Iris pigment epithelial cell (primary cell): Measurements from ENCODE around the gene TACC2.
"Not testable (repeated sequence)": the region's sequence is repeated elsewhere in the genome, so short reads cannot be mapped to it uniquely, and the experiment has no call there.

Source experiments
- DNase-seq: peaks from one replicate; pipeline ENCODE4 v3.0.0-alpha.2; 2011; ENCODE audit warnings: low read depth

Gene TACC2

DNA sequence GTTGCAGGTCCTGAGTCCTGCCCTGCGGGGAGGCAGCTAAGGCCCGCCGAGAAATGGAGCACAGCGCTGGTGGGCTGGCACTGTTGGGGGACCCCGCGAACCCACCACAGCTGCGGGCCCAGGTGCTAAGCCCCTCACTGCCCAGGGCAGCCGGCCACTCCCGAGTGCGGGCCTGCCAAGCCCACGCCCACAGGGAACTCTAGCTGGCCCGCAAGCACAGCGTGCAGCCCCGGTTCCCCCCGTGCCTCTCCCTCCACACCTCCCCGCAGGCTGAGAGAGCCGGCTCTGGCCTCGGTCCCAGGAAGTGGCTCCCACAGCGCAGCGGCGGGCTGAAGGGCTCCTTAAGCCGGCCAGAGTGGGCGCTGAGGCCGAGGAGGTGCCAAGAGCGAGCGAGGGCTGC lies 10.5 kb upstream of the TACC2 start:
- DNase-seq: no peak

DNA sequence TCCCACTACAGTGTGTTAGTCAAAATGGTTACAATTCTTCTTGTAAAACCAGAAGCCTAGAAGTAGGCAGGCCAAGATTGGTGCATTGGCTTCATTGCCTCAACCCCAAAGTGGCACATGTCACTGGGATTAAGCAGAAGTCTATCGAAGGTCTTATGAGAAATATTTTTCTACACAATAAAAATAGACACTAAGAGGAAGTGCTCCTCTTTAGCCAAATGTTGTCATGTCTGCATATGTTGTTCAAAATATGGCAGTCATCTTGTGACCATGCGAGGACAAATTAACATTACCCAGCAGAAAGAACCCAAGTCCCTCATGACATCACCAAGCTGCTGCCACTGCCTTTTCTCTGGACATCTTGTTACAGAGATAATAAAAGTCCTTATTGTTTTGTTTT lies 7.6 kb upstream of the TACC2 start:
- DNase-seq: no peak

DNA sequence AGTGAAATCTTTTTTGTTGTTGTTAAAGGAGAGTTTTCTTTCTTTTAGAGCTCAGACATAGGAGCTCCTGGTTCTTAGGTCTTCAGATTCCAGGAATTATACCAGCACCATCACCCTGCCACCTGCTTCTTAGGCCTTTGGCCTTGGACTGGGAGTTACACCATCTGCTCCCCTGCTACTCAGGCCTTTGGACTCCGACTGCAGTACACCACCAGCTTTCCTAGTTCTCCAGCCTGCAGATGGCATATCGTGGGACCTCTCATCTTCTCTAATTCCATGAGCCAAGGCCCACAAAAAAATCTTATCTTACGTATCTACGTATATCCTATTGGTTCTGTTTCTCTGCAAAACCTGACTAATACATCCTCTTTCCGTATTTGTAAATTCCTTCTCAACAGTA lies 5.1 kb upstream of the TACC2 start:
- no peak for DNase-seq

DNA sequence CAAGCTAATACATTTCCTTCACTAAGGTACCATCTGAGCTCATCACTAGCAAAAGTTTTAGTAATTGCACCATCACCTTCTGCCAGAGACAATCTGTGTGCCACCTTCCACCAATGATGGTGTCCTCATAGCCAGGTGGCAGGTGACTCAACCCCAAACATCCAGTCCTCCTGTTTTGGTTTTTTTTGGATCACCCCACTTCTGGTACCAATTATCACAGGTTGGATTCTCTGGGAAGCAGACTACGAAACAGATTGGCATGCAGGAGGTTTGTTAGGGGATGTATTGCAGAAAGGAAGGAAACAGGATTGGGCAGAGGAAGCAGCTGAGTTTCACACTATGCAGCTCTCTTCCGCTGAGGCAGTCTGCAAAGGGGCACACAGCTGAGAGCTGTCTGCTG lies 4.5 kb upstream of the TACC2 start:
- DNase-seq: no peak

DNA sequence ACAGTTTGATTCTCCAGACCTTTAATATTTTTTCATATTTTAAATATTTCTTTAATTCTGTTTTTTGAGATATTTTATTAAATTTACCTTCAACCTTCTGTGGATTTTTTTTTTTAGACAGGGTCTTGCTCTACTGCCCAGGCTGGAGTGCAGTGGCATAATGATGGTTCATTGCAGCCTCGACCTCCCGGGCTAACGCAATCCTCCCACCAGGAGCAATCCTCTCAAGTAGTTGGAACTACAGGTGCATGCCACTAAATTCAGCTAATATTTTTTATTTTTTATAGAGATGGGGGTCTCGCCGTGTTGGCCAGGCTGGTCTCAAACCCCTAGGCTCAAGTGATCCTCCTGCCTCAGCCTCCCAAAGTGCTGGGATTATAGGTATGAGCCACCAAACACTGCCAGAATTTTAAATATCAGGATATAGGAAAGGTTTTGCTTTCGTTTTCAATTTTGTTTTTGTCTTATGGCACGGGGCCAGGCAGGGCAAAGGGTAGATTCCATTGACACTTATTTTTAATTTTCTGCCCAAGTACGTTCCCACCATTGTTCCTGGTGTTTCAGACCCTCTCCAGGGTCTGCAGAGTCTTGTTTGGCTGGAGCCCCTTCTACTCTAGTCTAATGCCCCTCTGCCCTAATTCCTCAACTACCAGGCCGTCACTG lies 1.2 kb downstream of the TACC2 start:
- no peak for DNase-seq

DNA sequence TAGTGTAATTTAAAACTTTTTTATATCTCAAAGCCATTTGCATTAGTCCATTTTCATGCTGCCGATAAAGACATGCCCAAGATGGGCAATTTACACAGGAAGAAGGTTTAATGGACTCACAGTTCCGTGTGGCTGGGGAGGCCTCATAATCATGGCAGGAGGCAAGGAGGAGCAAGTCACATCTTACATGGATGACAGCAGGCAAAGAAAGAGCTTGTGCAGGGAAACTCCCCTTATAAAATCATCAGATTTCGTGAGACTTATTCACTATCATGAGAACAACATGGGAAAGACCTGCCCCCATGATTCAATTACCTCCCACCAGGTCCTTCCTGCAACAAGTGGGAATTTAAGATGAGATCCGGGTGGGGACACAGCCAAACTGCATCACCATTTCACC lies 2.8 kb downstream of the TACC2 start:
- not testable (repeated sequence) for DNase-seq

DNA sequence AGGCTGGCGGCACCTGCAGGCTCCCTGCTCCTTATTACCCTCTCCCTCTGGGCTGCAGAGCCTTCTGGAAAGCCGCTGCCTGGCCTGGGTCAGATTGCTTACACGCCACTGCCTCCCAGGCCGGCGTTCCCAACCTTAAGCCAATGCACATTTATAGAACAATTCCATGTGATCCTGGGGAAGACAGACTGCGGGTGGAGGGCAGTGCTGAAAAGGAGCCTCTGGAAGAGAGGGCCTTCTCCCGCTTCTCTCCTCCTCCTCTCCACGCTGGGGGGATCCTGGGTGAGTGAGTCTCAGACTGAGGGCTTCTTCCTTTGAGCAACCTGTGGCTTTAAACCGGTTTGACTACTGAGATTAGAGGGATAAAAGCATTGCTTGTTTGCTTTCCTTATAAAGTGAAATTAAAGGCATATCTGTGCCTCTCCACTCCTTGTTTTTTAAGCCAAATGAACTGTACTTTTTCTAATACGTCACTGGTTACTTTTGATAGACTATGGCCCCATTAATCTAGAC lies 5.5 kb downstream of the TACC2 start:
- peak; percentile 8 for DNase-seq

DNA sequence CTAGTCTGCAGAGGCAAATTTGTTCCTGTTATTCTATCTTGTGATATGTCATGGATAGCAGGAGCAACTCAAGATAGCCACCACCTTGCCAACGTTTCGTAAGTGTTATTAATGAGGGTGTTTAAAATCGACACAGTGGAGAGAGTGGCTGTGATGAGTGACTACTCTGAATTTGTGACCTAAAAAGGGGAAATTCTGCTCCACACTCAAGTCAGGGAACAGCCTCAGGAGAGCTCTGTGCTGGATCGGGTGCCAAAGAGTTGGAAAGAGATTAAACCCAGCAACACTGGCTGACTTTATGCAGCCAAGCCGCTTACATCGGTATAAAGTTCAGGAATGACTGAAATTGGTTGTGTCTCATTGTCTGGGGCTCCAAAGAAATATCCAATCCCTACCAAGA lies 9.5 kb downstream of the TACC2 start:
- DNase-seq: no peak

DNA sequence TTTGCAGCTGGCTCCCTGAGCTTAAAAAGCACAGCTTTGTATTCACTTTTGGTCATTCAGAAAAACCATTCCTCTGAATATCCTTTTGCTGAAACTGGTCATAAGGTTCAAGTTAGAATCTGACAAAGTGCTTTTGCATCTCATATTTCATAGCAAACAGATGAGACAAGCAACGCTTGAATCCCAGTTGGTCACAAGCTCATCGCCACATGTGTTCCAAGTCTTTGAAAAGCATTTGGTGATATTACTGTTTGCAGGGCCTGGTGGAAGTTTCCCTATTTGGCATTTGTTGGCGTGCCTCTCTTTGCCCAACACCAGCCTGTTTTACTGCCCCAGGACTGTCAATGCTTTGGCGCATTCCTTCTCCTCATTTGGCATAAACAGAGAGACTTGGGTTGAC lies 10.3 kb downstream of the TACC2 start:
- no peak for DNase-seq

DNA sequence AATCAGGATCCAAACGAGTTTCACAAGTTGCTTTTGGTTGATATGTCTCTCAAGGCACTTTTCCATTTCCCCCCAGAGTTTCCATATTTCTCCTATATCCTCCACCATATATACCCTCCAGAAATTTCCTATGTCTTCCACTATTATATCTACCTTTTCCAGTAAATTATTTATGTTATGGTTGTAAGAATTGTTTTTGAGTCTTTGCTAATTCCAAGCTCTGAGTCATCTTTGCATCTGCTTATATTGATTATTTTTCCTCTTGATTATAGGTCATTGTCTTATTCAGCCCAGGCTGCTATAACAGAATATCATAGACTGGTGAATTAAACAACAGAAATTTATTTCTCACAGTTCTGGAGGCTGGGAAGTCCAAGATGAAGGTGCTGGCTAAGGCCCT lies 12.7 kb downstream of the TACC2 start:
- no peak for DNase-seq

DNA sequence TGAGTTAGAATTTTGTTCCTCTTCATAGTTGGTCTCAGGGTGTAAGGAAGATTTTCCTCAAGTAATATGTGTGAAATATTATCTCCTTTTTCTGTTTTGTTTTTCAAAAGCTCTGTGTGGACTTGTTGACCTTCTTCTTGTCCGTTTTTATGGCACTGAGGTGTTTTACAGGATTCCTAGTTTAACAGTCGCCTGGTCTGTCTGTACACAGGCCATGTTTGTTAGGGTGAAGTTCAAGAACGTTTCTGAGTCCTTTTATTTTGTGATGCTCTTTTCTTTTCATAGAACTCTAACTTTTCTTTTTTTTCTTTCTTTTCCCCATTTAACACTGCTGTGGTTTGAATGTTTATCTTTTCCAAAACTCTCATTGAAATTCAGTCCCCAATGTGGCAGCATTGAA lies 18.5 kb downstream of the TACC2 start:
- DNase-seq: no peak

DNA sequence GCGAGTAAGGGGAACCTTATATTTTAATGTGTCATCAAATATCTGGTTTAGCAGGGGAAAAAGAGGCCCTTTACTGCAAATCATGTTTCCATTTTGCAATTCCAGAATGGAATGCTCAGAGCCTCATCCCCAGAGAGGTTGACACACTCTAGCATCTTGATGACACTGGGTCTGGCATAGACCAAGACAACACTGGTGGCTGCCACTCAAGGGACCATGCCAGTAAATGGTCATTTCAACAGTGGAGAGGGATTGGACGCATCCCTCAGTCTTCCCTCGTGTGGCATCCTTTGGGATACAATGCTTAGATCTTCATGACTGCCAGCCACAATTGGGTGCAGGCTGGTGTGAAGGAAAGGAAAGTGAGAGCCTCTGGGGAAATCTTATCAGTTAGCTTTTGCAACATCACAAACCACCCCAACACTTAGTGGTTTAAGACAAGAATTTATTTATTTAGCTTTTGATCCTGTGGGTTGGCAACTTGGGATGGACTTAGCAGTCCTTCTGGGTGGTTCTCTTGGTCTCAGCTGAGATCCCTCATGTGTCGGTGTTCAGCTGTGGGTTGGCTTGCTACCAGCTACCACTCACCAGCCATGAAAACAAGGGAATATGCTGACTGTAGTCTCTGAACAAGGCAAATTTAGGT lies 21.6 kb downstream of the TACC2 start:
- DNase-seq: peak; percentile 54

DNA sequence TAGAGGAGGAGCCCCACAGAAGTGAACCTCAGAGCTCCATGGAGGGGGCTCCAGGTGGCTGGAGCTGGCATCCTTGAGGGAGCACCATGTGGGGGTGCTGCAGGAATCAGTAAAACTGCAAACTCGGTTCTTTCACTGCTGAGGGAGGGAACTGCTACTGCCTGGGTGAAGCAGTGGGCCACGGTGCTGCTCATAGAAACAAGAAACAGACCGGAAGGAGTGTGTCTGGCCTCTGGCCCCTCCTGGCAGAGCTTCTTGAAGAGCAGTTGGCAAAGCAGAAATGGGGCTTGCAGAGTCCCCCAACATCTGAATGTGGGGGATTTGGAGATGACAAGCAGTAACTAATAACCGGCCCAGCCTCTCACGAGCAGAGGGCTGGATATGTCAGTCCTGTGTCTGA lies 23.8 kb downstream of the TACC2 start:
- no peak for DNase-seq

DNA sequence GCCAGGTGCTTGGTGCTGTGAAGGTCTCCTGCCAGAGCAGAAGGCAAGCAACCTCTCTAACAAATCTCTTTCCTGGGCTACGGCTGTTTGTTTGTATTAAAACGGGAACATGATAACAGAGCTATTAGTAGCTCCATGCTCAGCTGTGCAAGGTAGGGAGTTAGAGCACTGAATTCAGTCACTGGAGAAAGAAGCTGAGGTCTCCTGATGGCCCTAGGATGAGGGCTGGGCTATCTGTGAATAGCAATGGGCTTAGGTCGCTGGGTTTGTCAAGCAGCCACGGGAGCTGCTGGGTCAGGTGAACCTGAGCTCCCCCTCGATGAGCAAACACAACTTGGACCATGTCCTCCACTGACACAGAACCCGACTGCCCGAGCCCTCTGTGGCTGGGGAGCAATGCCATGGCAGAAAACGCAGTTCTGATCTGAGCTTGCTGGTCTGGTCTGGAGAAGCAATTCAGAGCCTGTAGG lies 24.4 kb downstream of the TACC2 start:
- no peak for DNase-seq

DNA sequence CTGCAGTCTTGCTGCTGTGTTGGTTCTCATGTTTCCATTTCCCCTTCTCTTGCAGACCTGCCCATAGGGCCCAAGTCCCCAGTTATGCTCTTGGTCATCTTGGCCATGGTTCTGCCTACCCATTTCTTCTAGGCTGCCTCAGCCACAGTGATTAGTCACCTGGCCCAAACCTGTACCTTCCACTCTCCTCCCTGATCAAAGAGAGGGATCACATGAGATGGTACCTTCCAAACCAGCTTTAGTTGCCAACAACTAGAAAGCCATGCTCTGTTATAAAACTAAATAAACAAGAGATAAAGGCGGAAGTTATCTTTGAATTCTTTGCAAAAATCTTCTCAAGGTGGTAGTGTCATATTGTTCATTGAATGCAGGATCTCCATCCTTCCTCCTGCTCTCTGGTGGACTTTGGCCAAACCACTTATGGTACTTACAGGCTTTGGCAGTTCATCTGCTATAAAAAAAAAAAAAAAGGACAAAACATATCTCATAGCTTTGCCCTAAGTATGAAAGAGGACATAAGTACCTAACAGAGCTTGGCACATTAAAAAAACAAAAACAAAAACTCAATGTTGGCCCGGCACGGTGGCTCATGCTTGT lies 25.8 kb downstream of the TACC2 start:
- DNase-seq: no peak

DNA sequence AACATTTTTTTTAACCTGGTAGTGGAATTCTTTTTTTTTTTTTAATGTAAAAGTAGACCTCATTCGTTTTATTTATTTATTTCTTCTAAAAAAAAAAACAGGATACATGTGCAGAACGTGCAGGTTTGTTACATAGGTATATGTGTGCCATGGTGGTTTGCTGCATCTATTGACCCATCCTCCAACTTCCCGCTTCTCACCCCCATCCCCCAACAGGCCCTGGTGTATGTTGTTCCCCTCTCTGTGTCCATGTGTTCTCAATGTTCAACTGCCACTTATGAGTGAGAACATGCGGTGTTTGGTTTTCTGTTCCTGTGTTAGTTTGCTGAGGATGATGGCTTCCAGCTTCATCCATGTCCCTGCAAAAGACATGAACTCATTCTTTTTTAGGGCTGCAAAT lies 29.0 kb downstream of the TACC2 start:
- DNase-seq: not testable (repeated sequence)

DNA sequence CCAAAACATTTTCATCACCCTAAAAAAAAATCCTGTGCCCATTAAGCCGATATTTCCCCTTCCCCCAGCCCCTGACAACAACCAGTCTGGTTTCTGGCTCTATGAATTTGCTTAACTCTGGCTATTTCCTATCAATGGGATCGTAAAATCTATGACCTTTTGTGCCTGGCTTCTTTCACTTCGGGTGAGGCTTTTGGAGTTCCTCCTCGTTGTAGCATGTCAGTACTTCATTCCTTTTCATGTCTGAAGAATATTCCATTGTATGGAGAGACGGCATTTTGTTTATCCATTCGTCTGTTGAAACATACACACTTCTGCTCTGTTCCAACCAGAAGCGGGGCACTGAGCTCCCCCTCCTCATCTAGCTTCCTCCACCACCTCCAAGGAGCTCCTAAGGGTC lies 29.5 kb downstream of the TACC2 start:
- no peak for DNase-seq

DNA sequence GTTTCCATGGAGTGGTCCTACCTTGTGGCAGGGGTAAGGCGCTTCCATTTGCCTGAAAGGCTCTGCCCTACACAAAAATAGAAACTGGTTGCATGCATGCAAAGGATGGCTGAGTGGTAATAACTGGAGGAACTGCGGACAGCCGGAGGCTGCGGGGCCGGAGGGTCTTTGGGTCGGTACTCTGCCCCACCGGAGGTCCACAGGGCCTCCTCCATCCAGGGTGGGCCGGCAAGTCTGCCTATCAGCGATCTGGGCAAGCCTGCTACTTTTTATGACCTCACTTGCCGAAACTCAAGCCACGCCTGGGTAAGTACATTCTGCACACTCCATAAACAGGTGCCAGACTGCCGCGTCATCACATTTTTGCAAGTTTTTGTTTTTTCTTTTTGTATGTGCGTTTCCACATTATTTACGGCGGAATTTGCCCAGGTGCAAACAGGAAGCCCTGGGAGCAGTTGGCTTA lies 30.0 kb downstream of the TACC2 start:
- DNase-seq: no peak

DNA sequence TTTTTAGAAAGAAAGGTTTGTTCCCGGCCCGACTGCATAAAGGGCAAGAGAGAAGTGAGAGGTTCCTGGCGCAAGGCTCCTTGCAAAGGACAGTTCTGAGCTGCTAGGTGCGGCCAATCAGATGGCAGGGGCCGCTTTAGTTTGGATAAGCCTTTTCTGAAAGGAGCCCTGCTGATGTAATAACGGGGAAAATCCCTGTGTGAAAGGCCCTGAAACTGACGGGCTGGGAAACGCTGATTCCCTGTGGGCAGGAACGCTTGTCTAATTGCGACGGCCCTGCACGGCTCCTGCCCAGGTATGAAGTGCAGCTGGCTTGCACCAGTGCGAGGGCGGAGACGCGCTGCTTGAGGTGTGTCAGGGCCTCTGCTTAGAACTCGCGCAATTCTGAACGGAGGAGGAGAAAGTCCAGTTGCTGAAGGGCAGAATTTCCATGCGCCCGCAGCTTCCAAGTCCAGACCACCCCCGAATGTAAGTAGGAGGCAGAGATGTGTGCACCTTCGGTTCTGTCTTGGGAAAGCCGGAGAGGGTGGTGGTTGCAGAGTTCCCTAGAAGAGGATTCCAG lies 30.5 kb downstream of the TACC2 start:
- no peak for DNase-seq

DNA sequence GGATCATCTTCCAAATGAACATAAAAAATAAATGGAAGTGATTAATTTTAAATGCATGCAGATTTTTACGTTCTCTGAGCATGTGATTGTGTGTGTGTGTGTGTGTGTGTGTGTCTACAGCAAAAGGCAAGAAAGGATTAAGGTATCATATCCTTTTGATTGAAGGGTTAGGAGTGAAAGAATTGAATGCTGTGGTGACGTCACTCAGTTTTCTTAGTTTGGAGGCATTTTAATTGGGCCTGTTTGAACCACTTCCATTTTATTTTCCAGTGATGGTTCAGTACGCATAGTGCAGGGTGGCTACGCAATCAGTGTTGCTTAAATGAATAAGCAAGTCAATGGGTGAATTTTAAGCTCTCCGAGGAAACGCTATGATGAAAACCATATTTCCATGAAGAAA lies 31.3 kb downstream of the TACC2 start:
- no peak for DNase-seq

DNA sequence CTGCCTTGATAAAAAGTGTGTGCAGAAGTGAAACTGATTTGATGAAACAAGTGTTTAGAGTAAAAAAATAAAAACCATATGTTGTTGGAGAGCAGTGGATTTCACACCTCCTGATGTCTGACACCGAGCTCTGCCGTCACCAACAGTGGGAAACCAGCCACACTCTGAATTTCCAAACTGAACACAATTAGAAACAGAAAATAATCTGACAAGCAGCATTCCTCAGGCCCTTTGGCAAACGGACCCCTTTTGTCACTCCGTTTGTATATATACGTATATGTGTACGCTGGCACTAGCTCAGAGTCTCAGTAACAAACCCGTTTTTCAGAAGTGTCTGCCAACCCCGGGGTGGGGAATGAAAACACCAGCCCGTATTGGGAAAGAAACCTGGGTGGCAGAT lies 32.4 kb downstream of the TACC2 start:
- DNase-seq: peak; percentile 11

DNA sequence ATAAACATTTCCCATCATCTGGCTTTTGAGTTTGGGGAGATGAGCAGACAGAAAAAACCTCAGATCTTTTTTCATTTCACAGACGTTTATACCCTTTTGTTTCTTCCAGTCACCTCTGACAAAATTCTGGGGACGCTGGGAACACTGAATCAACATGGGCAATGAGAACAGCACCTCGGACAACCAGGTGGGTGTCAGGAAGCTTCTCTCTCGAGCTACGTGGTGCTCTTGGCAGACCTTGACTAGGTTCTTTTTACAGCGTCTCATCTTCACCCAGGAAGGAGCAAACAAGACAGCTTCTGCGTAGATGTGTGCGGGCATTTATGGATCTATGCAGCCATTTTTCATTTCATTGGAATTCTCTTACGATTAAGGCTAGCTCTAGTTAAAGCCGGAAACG lies 32.9 kb downstream of the TACC2 start:
- DNase-seq: no peak

DNA sequence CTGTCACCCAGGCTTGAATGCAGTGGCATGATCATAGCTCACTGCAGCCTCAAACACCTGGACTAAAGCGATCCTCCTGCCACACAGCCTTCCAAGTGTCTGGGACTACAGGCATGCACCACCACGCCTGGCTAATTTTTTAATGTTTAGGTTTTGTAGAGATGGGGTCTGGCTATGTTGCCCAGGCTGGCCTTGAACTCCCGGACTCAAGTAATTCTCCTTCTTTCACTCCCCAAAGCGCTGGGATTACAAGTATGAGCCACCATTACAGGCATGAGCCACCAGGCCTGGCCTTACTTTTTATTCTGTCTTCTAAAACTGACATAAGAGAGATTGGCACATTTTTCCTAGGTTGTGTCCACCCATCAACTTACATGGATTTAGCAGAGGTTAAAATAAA lies 33.3 kb downstream of the TACC2 start:
- no peak for DNase-seq
